Ramos (cell line): ENCODE results near the gene KRT71.
"Not testable (repeated sequence)": the region's sequence is repeated elsewhere in the genome, so short reads cannot be mapped to it uniquely, and the experiment has no call there.

ENCODE experiments used
- in situ Hi-C: fragments of 300-500 bp; cut with MboI; formaldehyde crosslinking; loops from one replicate; pipeline ENCODE4 v1.14.3; 2022; ENCODE audit warnings: low sequenced_read_pairs; ENCODE audit not compliant: unreplicated experiment

Gene KRT71

DNA sequence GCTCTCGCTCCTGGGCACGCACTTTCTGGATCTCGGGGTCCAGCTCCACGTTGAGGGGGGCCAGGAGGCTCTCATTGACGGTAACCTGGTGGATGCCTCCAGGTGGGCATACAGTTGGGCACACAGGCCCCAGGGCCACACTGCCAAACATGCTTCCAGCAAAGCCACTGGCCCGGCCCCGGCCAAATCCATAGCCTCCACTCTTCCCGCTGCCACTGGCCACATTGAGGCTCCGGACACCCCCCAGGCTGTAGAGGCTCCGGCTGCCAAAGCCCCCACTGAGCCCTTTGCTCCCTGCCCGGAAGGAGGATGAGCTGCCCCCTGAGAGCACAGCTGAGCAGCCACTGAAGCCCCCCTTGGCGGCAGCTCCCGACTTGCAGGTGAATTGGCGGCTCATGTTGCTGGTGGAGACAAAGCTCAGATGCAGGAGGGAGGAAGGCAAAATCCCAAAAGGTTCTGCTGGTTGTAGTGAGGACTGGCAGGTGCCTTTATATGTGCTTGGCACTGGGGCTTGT is at the start of gene KRT71:
Gene KRT71, minus strand, starts transcription at position 465 of the 515 bp plus-strand sequence. Its CDS starts 68 bp downstream, at position 397.
- in situ Hi-C loops: no loop called here

DNA sequence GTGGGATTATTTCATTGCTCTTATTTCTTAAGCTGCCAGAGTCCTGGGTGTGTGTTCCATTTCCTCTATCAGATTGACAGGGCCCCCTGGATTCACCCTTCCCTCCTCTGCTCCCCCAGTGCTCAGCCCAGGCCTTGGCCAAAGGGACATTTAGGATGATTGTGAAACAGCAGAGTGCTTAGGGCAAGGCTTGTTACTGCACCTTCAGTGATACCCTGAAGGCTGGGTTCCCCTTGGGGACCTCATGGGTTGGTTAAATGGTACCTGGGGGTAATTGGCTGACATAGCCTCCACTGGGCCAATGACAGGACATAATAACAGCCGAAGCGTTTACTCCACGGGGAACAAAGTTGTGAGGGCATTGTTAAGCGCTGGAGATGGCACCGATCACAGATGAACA is 49.6 kb upstream of the KRT71 start:
- in situ Hi-C loops: no loop called here

DNA sequence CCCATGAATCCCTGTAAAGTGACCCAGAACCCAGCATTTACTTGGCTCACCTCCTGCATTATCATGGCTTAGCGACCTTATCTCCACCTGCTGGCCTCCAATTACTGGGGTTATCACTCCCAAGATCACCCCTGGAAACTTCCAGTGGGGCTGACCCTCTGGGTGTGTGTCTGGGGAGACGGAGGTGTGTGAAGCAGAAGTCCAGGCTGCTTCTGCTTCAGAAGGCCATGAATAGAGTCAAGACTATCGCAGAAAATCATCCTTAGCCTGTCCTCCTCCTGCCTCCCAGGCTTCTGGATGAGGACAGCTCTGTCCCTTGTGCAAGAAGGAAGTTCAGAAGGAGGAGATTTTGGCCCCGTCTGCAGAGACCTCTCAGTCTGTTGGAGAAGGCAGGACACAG is 48.7 kb upstream of the KRT71 start:
- in situ Hi-C loops: no loop called here

DNA sequence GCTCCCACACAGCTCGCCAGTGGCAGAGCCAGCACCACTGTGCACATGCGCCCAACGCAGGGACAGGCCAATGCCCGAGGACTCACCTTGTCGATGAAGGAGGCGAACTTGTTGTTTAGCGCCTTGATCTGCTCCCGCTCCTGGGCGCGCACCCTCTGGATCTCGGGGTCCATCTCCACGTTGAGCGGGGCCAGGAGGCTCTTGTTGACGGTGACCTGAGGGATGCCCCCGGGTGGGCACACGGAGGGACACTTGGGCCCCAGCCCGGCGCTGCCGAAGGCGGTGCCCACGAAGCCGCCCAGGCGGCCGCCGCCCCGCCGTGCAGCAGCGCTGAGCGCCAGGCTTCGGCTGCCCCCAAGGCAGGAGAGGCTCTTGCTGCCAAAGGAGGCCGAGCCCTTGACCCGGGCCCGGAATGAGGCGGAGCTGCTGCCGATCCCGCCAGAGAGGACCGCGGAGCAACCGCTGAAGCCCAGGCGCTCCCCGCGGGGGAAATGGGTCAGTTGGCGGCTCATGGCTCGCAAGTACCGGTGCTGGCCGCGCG is 48.1 kb upstream of the KRT71 start, which contains the start of gene KRT72:
Gene KRT72, minus strand, starts transcription at position 523 of the 541 bp plus-strand sequence. Its CDS starts 11 bp downstream, at position 512.
- in situ Hi-C loops: no loop called here

DNA sequence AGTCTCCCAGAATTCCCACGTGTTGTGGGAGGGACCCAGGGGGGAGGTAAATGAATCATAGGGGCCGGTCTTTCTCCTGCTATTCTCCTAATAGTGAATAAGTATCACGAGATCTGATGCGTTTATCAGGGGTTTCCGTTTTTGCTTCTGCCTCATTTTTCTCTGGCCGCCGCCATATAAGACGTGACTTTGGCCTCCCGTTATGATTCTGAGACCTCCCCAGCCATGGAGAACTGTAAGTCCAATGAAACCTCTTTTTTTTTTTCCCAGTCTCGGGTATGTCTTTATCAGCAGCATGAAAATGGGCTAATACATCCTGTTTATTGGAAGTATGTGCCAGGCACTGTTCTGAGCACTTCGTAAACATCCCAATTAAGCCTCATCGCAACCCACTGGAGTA is 47.5 kb upstream of the KRT71 start:
- in situ Hi-C loops: no loop called here

DNA sequence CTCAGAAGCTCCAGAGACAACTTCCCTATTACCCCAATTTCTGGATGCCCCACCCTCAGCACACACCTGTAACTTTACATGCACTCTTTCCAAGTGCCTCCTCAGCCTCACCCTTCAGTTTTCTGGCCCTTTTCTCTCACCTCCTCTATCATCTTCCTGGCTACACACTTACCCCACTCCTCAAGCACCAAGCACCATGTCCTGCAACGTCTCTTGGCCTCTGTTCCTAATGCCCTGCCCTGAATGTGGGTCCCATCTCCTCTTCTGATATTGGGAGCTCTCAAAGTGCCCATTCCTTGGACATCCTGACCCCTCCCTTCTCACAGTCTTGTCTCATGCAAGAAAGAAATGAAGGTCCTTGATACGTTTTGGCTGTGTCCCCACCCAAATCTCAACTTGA is 47.1 kb upstream of the KRT71 start:
- in situ Hi-C loops: no loop called here

DNA sequence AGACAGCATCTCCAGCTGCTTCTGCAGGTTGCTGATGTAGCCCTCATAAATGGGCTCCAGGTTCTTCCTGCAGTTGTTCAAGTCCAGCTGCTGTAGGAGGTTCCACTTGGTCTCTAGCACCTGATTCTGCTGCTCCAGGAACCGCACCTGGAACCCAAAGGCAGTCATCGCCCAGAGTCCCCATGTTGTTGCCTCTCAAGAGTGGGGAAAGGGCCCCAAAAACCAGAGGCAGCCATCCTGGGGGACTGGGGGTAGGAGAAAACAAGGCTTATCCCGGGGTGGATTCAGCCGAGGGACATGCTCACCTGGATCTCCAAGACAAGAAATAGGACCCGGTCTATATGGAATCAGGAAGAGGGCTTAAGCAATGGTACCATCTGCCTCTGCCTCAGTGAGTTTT is 46.0 kb upstream of the KRT71 start:
- in situ Hi-C loops: no loop called here

DNA sequence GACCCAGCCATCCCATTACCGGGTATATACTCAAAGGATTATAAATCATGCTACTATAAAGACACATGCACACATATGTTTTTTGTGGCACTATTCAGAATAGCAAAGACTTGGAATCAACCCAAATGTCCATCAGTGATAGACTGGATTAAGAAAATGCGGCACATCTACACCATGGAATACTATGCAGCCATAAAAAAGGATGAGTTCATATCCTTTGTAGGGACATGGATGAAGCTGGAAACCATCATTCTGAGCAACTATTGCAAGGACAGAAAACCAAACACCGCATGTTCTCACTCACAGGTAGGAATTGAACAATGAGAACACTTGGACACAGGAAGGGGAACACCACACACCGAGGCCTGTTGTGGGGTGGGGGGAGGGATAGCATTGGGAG is 41.3 kb upstream of the KRT71 start:
- in situ Hi-C loops: not testable (repeated sequence)

DNA sequence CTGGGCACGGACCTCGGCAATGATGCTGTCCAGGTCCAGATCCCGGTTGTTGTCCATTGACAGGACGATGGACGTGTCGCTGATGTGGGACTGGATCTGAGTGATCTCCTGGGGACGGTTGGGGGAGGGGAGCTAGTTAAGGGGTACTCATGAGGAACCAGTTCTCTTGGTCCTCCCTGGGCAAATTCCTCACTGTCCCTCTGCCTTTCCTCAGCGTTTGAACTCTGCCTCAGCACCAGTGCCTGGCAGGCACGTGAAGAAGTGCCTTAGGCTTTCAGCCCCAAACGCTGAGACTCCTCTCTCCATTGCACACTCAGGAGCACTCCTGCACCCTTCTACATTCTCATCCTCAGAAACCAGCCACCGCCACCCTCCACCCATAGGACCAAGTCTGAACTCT is 38.6 kb upstream of the KRT71 start:
- in situ Hi-C loops: no loop called here

DNA sequence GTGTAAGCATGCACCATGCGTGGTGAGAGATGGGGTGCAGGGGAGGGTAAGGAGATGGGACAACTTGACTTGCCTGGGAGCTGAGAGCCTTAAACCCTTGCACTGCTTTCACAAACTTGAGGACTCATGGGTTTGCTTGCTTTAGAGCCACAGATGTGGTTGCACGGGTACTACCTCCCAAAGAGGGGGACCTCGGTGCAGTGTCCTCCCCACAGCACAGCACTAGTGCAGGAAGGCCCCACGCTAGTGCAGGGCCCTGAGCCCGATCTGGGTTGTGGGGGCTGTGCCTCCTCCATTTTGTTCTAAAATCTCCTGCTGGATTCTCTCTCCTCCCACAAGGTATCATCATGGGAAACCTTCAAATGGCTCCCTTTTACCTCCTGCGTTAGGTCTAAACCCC is 37.1 kb upstream of the KRT71 start:
- in situ Hi-C loops: no loop called here

DNA sequence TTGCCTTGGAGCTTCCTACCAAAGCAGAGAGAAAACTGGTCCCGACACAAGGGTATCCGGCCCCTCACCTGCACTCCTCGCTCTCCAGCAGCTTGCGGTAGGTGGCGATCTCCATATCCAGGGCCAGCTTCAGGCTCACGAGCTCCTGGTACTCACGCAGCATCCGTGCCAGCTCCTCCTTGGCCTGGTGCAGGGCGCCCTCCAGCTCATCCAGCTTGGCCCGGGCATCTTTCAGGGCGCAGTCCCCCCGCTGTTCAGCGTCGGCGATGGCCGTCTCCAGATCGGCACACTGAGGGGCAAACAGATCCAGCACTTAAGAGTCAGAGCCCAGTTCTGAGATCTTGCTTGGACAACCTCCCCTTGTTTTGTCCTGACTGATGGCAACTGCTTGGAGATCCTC is 34.6 kb upstream of the KRT71 start:
- in situ Hi-C loops: no loop called here

DNA sequence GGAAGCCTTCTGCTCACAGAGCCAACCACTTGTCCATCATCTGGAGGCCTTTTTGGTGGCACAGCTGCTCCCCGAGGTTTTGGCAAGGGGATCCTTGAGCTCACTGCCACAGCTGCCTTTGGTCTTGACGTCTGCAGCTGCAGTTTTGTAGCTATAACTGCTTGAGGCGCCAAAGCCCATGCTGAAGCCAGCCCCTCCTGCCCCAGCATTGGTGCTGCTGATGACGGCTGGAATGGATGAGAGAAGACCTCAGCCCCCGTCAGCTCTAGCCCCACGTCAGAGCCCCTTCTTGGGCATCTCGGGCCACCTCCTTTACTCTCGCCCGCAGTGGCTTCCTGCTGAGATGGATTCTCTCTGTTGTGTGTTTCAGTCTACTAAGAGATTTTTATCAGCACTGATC is 33.0 kb upstream of the KRT71 start:
- in situ Hi-C loops: no loop called here

DNA sequence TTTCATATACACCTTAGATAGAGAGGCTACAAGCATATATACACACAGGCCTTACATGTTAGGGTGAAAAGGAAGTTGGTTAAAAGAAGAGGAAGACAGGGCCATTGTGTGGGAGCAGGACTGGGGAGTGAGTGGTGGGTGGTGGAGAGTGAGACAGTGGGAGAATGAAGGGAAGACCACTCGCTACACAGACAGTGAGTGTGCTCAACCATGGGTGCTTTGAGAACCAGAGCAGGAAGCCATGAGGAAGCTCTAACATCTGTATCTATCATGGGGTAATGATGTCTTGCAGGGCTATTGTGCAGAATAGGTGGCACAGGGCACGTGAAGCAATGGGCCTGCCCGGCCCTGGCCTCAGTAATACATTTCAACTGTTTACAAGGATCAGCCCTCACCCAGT is 32.1 kb upstream of the KRT71 start:
- in situ Hi-C loops: no loop called here

DNA sequence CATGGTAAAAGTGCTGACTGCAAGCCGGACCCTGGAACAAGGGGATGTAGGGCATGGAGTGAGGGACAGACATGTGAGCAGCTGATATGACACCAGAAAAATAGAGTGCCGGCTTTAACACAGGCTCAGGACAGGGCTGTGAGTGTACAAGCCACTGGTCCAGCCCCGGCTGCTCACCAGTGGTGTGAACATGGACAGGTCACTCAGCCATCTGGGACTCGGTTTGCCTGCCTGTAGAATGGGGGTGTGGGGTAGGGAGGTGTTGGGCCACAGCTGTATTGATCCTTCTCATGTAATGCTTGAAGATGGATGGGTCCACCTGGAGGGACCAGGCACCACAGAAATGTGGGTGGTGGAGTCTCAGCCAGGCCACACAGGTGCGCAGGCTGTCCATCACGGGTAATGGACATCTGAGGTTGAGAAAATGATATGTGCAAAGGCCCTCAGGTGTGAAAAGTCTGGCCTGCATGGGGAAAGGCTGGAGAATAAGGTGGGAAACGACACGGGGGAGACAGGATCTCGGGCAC is 31.3 kb upstream of the KRT71 start:
- in situ Hi-C loops: no loop called here

DNA sequence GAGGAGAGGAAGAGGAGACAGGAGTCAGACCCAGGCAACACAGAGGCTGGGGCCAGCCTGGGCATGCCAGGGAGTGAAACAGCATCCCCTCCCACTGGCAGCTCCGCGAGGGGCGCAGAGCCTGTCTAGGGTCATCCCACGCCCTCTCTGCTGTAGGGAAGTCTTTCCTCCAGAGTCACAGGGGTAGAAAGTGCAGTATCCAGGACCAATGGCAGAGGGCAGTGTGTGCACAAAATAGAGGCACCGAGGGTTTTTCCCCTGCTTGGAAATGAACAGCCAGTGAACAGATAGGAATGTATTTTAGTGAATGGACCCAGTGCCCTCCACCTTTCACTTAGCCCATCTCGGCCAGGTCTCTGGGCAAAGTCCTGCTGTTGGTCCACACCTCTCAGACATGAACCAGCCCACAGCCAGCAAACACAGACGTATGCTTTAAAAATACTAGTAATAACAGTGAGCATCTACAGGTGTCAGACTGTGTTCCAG is 30.1 kb upstream of the KRT71 start:
- in situ Hi-C loops: no loop called here

DNA sequence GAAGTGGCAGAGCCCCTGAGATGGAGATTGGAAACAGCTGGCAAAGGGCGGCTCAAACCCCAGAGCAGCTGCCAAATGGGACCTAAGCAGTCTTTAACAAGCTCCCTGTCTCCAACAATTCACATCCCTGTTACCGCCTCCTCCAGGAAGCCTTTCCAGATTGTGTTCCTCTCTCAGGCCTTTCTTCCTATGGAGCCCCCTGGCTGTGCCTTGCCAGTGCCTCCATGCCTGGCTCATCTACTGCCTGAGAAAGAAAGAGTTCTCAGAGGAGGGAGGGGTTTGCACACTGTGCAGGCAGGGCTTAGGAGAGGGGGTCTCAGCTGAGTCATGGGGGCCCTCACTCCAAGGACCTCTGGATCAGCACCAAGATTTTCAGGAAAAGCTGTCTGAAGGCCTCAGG is 29.5 kb upstream of the KRT71 start:
- in situ Hi-C loops: no loop called here

DNA sequence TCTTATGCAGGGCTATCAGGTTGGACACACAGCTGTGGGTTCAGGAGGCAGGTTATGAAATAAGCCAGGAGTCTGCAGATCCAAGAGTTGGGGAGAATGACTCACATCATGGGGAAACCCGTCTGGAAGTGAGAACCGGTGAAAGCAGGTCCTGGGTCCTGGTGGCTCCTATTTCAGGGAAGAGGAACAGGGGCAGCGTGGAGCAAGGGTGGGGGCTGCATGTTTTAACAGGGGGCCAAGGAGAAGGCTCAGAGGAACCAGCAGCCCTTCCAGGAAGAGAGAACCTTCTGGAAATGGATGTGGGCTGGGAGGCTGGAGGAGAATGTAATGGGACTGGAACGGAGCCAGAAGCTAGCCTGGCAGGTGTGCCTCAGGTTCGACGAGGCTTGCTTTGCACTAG is 28.5 kb upstream of the KRT71 start:
- in situ Hi-C loops: no loop called here

DNA sequence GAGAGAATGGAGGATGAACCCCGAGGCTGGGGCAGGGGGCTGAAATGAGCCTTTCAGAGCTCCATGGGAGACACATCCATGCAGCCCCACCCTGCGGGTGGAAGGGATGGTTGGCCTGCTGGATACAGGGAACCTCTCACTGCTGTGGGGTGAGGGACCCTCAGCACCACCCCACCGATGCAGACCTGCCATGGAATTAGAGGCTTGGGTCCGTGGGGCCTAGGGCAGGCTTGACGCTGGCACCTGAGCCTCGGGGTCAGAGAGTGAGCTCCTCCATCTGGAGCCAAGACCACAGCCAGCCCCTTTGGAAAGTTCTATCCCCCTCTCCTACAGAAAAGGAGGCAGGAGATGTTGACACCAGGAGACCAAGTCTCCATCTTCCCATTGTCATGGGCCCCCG is 28.1 kb upstream of the KRT71 start:
- in situ Hi-C loops: no loop called here

DNA sequence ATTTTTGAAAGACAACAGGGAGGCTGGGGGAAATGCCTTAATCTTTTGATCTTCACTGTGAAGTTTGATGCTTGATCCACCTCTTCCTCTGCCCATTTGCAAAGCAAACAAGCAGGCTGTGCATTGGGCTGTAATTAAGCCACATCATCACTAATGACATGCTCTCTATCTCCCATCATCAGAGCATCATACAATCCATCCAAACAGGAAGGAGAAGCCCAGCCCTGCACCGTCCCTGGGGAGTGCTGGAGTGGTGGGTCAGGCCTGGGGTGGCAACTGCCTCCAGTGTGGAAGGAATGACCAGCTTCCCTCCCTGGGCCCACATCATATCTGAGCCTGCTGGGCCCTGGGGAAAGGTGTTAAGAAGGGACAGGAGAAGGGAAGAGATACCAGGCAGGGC is 27.6 kb upstream of the KRT71 start:
- in situ Hi-C loops: no loop called here

DNA sequence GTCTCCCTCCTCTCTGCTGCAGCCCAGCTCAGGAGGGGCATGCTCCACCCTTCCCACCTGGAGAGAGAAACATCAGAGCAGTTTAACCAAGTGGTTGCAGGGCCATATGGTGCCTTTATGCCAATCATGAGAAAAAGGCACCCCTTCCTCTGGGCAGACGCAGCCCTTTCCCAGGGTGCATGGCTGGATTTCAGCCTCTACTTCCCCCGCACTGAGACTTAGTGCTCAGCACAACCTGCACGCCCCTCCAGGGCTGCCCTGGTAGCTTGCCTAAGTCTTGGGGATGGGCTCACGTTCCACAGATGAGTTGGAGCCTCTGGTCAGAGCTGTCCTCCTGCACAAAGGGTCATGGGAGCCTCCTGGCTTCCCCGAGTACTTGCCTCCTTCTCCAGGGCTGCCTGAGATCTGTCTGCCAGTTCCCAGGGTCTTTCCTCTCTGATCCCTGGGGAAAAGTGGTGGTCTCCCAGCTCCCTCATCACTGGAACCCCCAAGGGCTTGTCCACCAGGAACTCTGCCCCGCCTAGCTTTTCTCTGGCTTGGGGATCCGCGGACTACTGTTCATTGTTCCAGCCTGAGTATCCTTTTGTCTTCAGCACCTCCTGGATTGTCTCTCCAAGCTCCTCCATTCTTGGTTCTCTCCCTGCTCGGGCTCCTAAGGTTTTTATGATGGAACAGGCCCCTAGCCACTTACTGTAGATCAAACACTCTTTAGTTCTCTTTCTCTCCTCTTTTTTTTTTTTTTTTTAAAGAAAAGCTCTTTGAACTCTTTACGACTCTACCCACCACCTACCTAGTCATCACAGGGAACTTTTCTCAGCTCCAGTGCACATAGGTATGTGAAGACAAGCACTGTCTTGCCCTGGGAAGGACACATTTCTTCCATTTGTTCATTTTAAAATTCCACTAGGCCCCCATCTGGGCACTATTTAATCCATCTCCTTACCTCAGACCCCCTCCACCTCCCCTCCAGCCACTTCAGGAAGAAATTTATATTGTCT is 26.8 kb upstream of the KRT71 start:
- in situ Hi-C loops: no loop called here

DNA sequence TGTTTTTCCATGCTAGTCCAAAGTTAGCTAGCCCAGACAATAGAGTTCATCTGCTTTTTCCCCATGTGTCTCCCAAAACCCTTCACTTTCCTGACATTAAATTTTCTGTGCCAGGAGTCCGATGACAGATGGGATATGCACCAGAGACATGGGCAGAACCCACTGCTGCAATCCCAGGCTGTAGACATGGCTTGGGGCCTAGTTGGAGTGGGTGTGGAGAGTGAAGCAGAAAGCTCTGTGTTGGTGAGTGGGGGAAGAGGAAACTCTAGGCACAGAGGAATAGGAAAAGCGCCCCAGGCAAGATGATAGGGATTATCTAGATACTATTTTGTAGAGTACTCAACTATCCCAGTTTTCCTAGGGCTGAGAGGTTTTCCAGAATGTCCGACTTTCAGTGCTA is 25.5 kb upstream of the KRT71 start:
- in situ Hi-C loops: no loop called here
